ENCODE data around the gene RHOBTB3. TPM values are rescaled to one million over a fixed set of nuclear protein-coding genes. Genes with fewer than 3 reads are reported as not detected.
A peak's percentile ranks its signal among the peaks of the same experiment; 100 is the strongest.

Gene RHOBTB3
- total and polyA plus RNA-seq, 10 of the 15 experiments (the other 5 are each of a cell fraction or from before 2014, with no cell fraction given) = 3.6 to 42.8 (median 8.4) TPM

- intact Hi-C loops (cut with micrococcal nuclease; ENCODE audit: unreplicated experiment) (loop anchor here (2.0 to 10.0 kb wide), 2 partner anchors 25 to 181 kb away; partner anchors contain the start of genes ARSK and SKIC3), in situ Hi-C loops (cut with MboI) (no loop called here)
- peak; percentile 6; the same call in 1 of the 3 replicates for ATAC-seq
- Histone ChIP-seq H3K4me3 (peak overlapping the region; percentile 34; the same call in 1 of the 2 replicates), H3K9me3 (replicated peaks; ENCODE audit: control insufficient read depth, insufficient read depth, low read length) (no peaks in the 10 kb centered on the region; the same call in 2 of the 3 replicates), H3K27me3 (replicated peaks in 1 of 2; ENCODE audit: control insufficient read depth in 2 of 2, insufficient read depth in 2 of 2, low read length in 1 of 2) (no peaks in the 10 kb centered on the region), H3K4me1 (ENCODE audit: control insufficient read depth, insufficient read depth, low read length) (peaks cover 5% of the 10 kb centered on the region; the same call in 1 of the 2 replicates), H4K20me1 (ENCODE audit: control insufficient read depth, insufficient read depth) (no peaks in the 10 kb centered on the region), H3K4me2 (ENCODE audit: control insufficient read depth, insufficient read depth) (peak overlapping the region; percentile 63), H3K36me3 (ENCODE audit: control insufficient read depth in 2 of 2, insufficient read depth in 2 of 2, low read length in 1 of 2) (peaks cover 0 to 4% of the 10 kb centered on the region in 2 experiments; a peak in 1 of 4 replicates), H3K27ac (ENCODE audit: control insufficient read depth, insufficient read depth) (no peak overlapping the region), H3K9ac (ENCODE audit: control insufficient read depth, insufficient read depth, low read length) (0 out of 2 replicates have a peak overlapping the region, but pooled peaks have one; percentile 8), H3K79me2 (ENCODE audit: control insufficient read depth, insufficient read depth, low read length) (peaks cover 37% of the 10 kb centered on the region), H2AFZ (ENCODE audit: control insufficient read depth, low read depth, low read length) (no peak overlapping the region)
- CTCF ChIA-PET = interaction anchor here (0.7 to 4.9 kb wide), 20 partner anchors 10 to 601 kb away, joined by 3 to 23 read pairs (median 6); partner anchors contain the start of gene RFESD
- RAD21 ChIA-PET (ENCODE audit: unreplicated experiment) = interaction anchor here (0.6 to 5.1 kb wide), 22 partner anchors 10 to 196 kb away, joined by 3 to 32 read pairs (median 6); partner anchors contain the start of genes GLRX and RFESD
- POLR2A ChIA-PET = interaction anchor here (0.6 to 2.6 kb wide), 11 partner anchors 10 to 153 kb away, joined by 3 to 28 read pairs (median 4); partner anchors contain the start of genes GLRX and RFESD
- TF ChIP-seq EED (IDR thresholded peaks at IDR 0.05; ENCODE audit: low read depth) = no peak
- no peak for TF ChIP-seq MTA2 (IDR thresholded peaks at IDR 0.05; ENCODE audit: low read depth)
- no peak for TF ChIP-seq JUNB (IDR thresholded peaks at IDR 0.05)
- no peak for TF ChIP-seq SMC3 (IDR thresholded peaks at IDR 0.05; ENCODE audit: borderline replicate concordance, low read length)
- no peak for TF ChIP-seq IRF5 (IDR thresholded peaks at IDR 0.05; ENCODE audit: borderline replicate concordance)
- TF ChIP-seq YY1 (IDR thresholded peaks at IDR 0.05; ENCODE audit: low read depth, low read length) = no peak
- no peak for TF ChIP-seq ZZZ3 (IDR thresholded peaks at IDR 0.05; ENCODE audit: control insufficient read depth, insufficient read length, low read depth)
- TF ChIP-seq RAD21 (IDR thresholded peaks at IDR 0.05; ENCODE audit: insufficient read depth, low read depth, low read length) = no peak
- TF ChIP-seq FOXM1 (IDR thresholded peaks at IDR 0.05; ENCODE audit: low read depth, low read length) = no peak
- TF ChIP-seq HDAC2 (IDR thresholded peaks at IDR 0.05) = no peak
- TF ChIP-seq NFYA (IDR thresholded peaks at IDR 0.05; ENCODE audit: borderline replicate concordance, low read depth, low read length) = no peak
- no peak for TF ChIP-seq ZSCAN29 (IDR thresholded peaks at IDR 0.05)
- SMC1A ChIA-PET (ENCODE audit: uncharacterized antibody, unreplicated experiment) = interaction anchor here (0.6 to 6.6 kb wide), 28 partner anchors 10 to 224 kb away, joined by 3 to 58 read pairs (median 5); partner anchors contain the start of gene RFESD
- FAIRE-seq = no peak
- no TSS peak for BruUV-seq (replicated peaks)
- 44% methylated on average over 1 of the region's 1 CpG for WGBS (ENCODE audit: insufficient coverage, insufficient replicate concordance, low lambda C conversion rate, missing lambda C conversion rate)
- no peak for DNase-seq (ENCODE audit: low read depth, low spot score)
Observed at GRCh38 chr5:95735406-95735805, 4.3 kb downstream of the RHOBTB3 start.
